BJ (cell line): ENCODE data around the gene TNMD. TPM values are rescaled to one million over a fixed set of nuclear protein-coding genes. Genes with fewer than 3 reads are reported as not detected.

Experiments
- CTCF ChIA-PET: fragments of 350-600 bp; formaldehyde crosslinking; extraction: SDS; loops from one replicate; lab custom pipeline; 2021; ENCODE audit warnings: antibody characterized with exemption, inconsistent platforms; lab: Yijun Ruan, JAX
- POLR2A ChIA-PET: fragments of 300-600 bp; sonication (Branson Sonifier 250); formaldehyde crosslinking; extraction: SDS; loops from one replicate; lab custom pipeline; 2021; ENCODE audit warnings: antibody characterized with exemption; lab: Charles Lee
- DNase-seq: peaks from one replicate; pipeline ENCODE4 v3.0.0-alpha.2; 2011; ENCODE audit warnings: low read depth
- H3K27me3 ChIP-seq: 2 replicates; pipeline ENCODE4 v1.6.0; 2011; ENCODE audit warnings: low read length; ENCODE audit not compliant: control insufficient read depth, insufficient read depth
- H3K36me3 ChIP-seq: 2 replicates; pipeline ENCODE4 v1.5.1; 2011; ENCODE audit warnings: low read length; ENCODE audit not compliant: control insufficient read depth, insufficient read depth
- H3K4me3 ChIP-seq: 2 replicates; pipeline ENCODE4 v1.5.1; 2011; ENCODE audit warnings: low read depth, mild to moderate bottlenecking, control low read depth, low read length
- CTCF ChIP-seq: IDR thresholded peaks from 2 replicates; pipeline ENCODE4 v1.5.1; 2011; ENCODE audit warnings: low read depth, mild to moderate bottlenecking, control low read depth, inconsistent platforms, low read length, moderate library complexity; ENCODE audit not compliant: insufficient read depth
- polyA plus RNA-seq: library from polyadenylated mRNA; depleted of rRNA; stranded (reverse); fragments of >200 nt; gene quantifications from 2 replicates; pipeline ENCODE4 v1.2.3, GENCODE V29; 2011

TNMD gene
- polyA plus RNA-seq, 1 experiment: not detected

GRCh38 chrX:100642290-100642689 is 57.6 kb downstream of the TNMD start:
- no peak for TF ChIP-seq CTCF
- CTCF ChIA-PET: interaction anchor here (0.7 to 1.2 kb wide), 3 partner anchors 8 to 29 kb away, joined by 3 to 4 read pairs (median 3); no protein-coding TSS in a partner anchor
- POLR2A ChIA-PET: no interaction called here

GRCh38 chrX:100643212-100643611 is 58.5 kb downstream of the TNMD start:
- POLR2A ChIA-PET: interaction anchor here (0.6 kb wide), 1 partner anchor 10 kb away, joined by 4 read pairs; no protein-coding TSS in a partner anchor
- TF ChIP-seq CTCF: no peak
- CTCF ChIA-PET: interaction anchor here (1.0 to 1.8 kb wide), 2 partner anchors 9 to 28 kb away, joined by 4 to 8 read pairs; no protein-coding TSS in a partner anchor
- Histone ChIP-seq H3K4me3 (no peak overlapping the region), H3K27me3 (no peaks in the 10 kb centered on the region), H3K36me3 (no peaks in the 10 kb centered on the region)
- no peak for DNase-seq

More at GRCh38 chrX:100642290-100642689, 57.6 kb downstream of the TNMD start:
- no peaks in the 10 kb centered on the region for H3K27me3 ChIP-seq
- no peak for DNase-seq
- H3K36me3 ChIP-seq: no peaks in the 10 kb centered on the region
- H3K4me3 ChIP-seq: no peak overlapping the region

GRCh38 chrX:100643956-100644860 is 59.5 kb downstream of the TNMD start, which contains the start of gene SRPX2:
Gene SRPX2, plus strand, starts transcription at chrX:100644199. Its CDS starts 2,124 bp downstream, at chrX:100646323.
- POLR2A ChIA-PET: no interaction called here
- no peaks in the 10 kb centered on the region for H3K27me3 ChIP-seq
- CTCF ChIA-PET: interaction anchor here (0.7 to 1.8 kb wide), 3 partner anchors 27 to 41 kb away, joined by 3 to 8 read pairs (median 4); no protein-coding TSS in a partner anchor
- TF ChIP-seq CTCF: no peak
- peak; percentile 66 for DNase-seq
- peak within 1 kb of the TSS; percentile 45 for H3K4me3 ChIP-seq
- no peaks in the 10 kb centered on the region for H3K36me3 ChIP-seq

- no peak for DNase-seq
- TF ChIP-seq CTCF: no peak
- ChIA-PET CTCF (no interaction called here), POLR2A (no interaction called here)
- peak overlapping the region; percentile 45 for H3K4me3 ChIP-seq
- H3K27me3 ChIP-seq: no peaks in the 10 kb centered on the region
- H3K36me3 ChIP-seq: no peaks in the 10 kb centered on the region
Measured at GRCh38 chrX:100645106-100645505, 60.4 kb downstream of the TNMD start.

DNA sequence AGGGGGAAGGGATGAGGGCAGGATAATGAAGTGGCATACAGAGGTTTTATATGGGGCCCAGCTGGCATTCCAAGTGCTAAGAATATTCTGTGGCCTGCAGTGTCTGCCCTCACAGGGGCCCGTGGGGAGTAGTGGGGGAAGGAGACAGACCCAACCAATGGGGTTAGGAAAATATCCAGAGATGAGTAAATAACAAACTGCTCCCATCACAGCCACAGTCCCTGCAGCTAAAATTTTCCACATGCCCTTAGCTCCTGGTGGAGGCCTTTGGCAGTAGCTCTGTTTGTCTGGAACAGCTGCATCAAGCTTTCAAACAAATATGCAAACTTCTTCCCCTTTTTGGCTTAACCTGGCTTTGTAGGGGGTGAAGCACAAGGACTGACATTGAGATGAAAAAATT is 62.4 kb downstream of the TNMD start:
- H3K27me3 ChIP-seq: no peaks in the 10 kb centered on the region
- ChIA-PET POLR2A (no interaction called here), CTCF (interaction anchor here (1.1 to 2.3 kb wide), 5 partner anchors 8 to 135 kb away, joined by 3 to 8 read pairs (median 4); no protein-coding TSS in a partner anchor)
- no peaks in the 10 kb centered on the region for H3K36me3 ChIP-seq
- TF ChIP-seq CTCF: peak; percentile 10; the same call in 1 of the 2 replicates
- H3K4me3 ChIP-seq: no peak overlapping the region
- no peak for DNase-seq
